ENCODE measurements around the gene MGMT. TPM values are rescaled to one million over a fixed set of nuclear protein-coding genes. Genes with fewer than 3 reads are reported as not detected.

The MGMT gene
- polyA plus RNA-seq, 3 donors: 9.5 to 23.5 (median 17.5) TPM

GRCh38 chr10:129693382-129693781 is 226.3 kb downstream of the MGMT start:
- intact Hi-C loops (cut with micrococcal nuclease): no loop called here
- H3K27me3 Mint-ChIP-seq (ENCODE audit: low read depth in 3 of 3): peaks cover 0 to 4% (median 2%) of the 10 kb centered on the region in 3 donors

DNA sequence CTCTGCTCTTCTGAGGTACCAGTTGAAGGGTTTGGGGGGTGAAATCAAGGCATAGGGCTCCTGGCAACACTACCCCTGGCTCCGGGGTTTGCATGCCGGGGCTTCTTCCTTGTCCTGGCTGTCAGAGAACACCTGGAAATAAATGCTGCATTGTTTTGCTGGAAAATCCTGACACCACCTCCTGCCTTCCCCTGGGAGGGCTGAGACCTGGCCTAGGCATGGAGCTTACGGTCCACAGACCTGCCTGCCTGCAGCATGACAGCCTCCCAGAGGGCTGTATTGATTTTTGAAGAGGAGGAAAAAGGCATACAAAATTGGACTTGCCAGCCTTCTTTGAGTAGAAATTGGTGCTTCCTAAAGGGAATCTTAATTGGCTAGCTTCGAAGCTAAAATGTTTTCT is 227.1 kb downstream of the MGMT start:
- intact Hi-C loops (cut with micrococcal nuclease): no loop called here
- Histone ChIP-seq H3K9ac (ENCODE audit: insufficient read depth, low read length, poor library complexity, severe bottlenecking) (no peak overlapping the region), H3K27ac (ENCODE audit: low read depth in 1 of 2, low read length in 2 of 2) (no peak overlapping the region), H3K9me3 (replicated peaks in 1 of 2; ENCODE audit: control insufficient read depth in 1 of 2, insufficient read depth in 1 of 2, low read length in 2 of 2) (no peaks in the 10 kb centered on the region), H3K4me1 (ENCODE audit: control insufficient read depth in 1 of 2, insufficient read depth in 2 of 2, low read length in 2 of 2) (no peaks in the 10 kb centered on the region), H2AFZ (ENCODE audit: insufficient read depth, low read depth, low read length, poor library complexity, severe bottlenecking) (no peak overlapping the region), H3K27me3 (ENCODE audit: control insufficient read depth in 2 of 2, insufficient read depth in 2 of 2, low read length in 2 of 2) (no peaks in the 10 kb centered on the region), H4K20me1 (ENCODE audit: insufficient read depth, low read length) (no peaks in the 10 kb centered on the region), H3K4me2 (replicated peaks; ENCODE audit: extremely low read depth, low read length, poor library complexity, severe bottlenecking) (no peak overlapping the region), H3K36me3 (replicated peaks in 1 of 2; ENCODE audit: control insufficient read depth in 1 of 2, insufficient read depth in 2 of 2, low read length in 2 of 2) (no peaks in the 10 kb centered on the region), H3K79me2 (ENCODE audit: insufficient read depth, low read length) (no peaks in the 10 kb centered on the region), H3K4me3 (replicated peaks in 1 of 3; ENCODE audit: low read depth in 2 of 3, low read length in 3 of 3) (no peak overlapping the region)
- 78% methylated on average over 2 of the region's 4 CpGs for WGBS (ENCODE audit: insufficient coverage)
- no peak for TF ChIP-seq CTCF (IDR thresholded peaks at IDR 0.05)
- Mint-ChIP-seq H3K27ac (peak overlapping the region in 1 of 7 donors; percentile 31), H3K27me3 (ENCODE audit: low read depth in 3 of 3) (peaks cover 0 to 4% (median 2%) of the 10 kb centered on the region in 3 donors), H3K4me1 (peaks cover 4% of the 10 kb centered on the region), H3K36me3 (no peaks in the 10 kb centered on the region), H3K9me3 (peaks cover 0 to 2% (median 0%) of the 10 kb centered on the region in 7 donors), H3K4me3 (no peak overlapping the region)
- no peak for DNase-seq

More at GRCh38 chr10:129693382-129693781, 226.3 kb downstream of the MGMT start:
- Histone ChIP-seq H4K20me1 (ENCODE audit: insufficient read depth, low read length) (no peaks in the 10 kb centered on the region), H3K9me3 (replicated peaks in 1 of 2; ENCODE audit: control insufficient read depth in 1 of 2, insufficient read depth in 1 of 2, low read length in 2 of 2) (no peaks in the 10 kb centered on the region), H3K79me2 (ENCODE audit: insufficient read depth, low read length) (no peaks in the 10 kb centered on the region), H3K27me3 (ENCODE audit: control insufficient read depth in 2 of 2, insufficient read depth in 2 of 2, low read length in 2 of 2) (no peaks in the 10 kb centered on the region), H3K36me3 (replicated peaks in 1 of 2; ENCODE audit: control insufficient read depth in 1 of 2, insufficient read depth in 2 of 2, low read length in 2 of 2) (no peaks in the 10 kb centered on the region), H3K4me3 (replicated peaks in 1 of 3; ENCODE audit: low read depth in 2 of 3, low read length in 3 of 3) (no peak overlapping the region), H3K9ac (ENCODE audit: insufficient read depth, low read length, poor library complexity, severe bottlenecking) (no peak overlapping the region), H3K4me1 (ENCODE audit: control insufficient read depth in 1 of 2, insufficient read depth in 2 of 2, low read length in 2 of 2) (no peaks in the 10 kb centered on the region), H3K27ac (ENCODE audit: low read depth in 1 of 2, low read length in 2 of 2) (no peak overlapping the region), H2AFZ (ENCODE audit: insufficient read depth, low read depth, low read length, poor library complexity, severe bottlenecking) (no peak overlapping the region), H3K4me2 (replicated peaks; ENCODE audit: extremely low read depth, low read length, poor library complexity, severe bottlenecking) (no peak overlapping the region)
- peaks cover 4% of the 10 kb centered on the region for H3K4me1 Mint-ChIP-seq
- no peak for DNase-seq
- 100% methylated on average over 6 of the region's 11 CpGs for WGBS (ENCODE audit: insufficient coverage)
- no peak overlapping the region for H3K27ac Mint-ChIP-seq
- no peak overlapping the region for H3K4me3 Mint-ChIP-seq
- H3K9me3 Mint-ChIP-seq: peaks cover 0 to 2% (median 0%) of the 10 kb centered on the region in 7 donors
- TF ChIP-seq CTCF (IDR thresholded peaks at IDR 0.05): no peak
- no peaks in the 10 kb centered on the region for H3K36me3 Mint-ChIP-seq

Measured in CD14-positive monocyte (primary cell).